HCT116 (cell line): ENCODE results near the gene CNTN4. TPM values are rescaled to one million over a fixed set of nuclear protein-coding genes. Genes with fewer than 3 reads are reported as not detected.

Experiments used
- ATAC-seq: fragments of 200-7000 bp; cut with Tn5 transposase; 2 replicates; pipeline ENCODE4 v1.9.1; 2020; ENCODE audit warnings: mild to moderate bottlenecking, moderate library complexity
- BruUV-seq: library from RNA; stranded (reverse); fragments of 400-500 nt; replicated peaks from 2 replicates; lab custom pipeline; 2021; lab: Mats Ljungman, UMichigan
- CTCF ChIA-PET: fragments of 300-600 bp; sonication (Branson Sonifier 250); formaldehyde crosslinking; loops from one replicate; lab custom pipeline; 2021; ENCODE audit warnings: antibody characterized with exemption; lab: Charles Lee
- POLR2A ChIA-PET: fragments of 300-600, 350-600 bp; sonication (Branson Sonifier 250); formaldehyde crosslinking; loops from one replicate; lab custom pipeline; 2021; ENCODE audit warnings: antibody characterized with exemption; lab: Charles Lee
- RAD21 ChIA-PET, 2 experiments: fragments of 300-600 bp; sonication (Branson Sonifier 250); formaldehyde crosslinking; loops; one replicate each; lab custom pipeline; 2023; ENCODE audit warnings: low total read pairs in 2 of 2; ENCODE audit not compliant: uncharacterized antibody in 2 of 2, unreplicated experiment in 2 of 2, low non-redundant PET in 1 of 2; lab: Charles Lee
- DNase-seq: peaks from one replicate; pipeline ENCODE4 v3.0.0-alpha.2; 2010; ENCODE audit warnings: low read depth, low spot score
- H2AFZ ChIP-seq: fragments of 200-600 bp; shearing (Covaris generic), sonication (generic); 2 replicates; pipeline ENCODE4 v1.6.1; 2017; ENCODE audit warnings: low read depth, mixed run types, mixed read lengths, antibody characterized with exemption, low read length; ENCODE audit not compliant: poor library complexity, severe bottlenecking
- H3K27ac ChIP-seq: 2 replicates; pipeline ENCODE4 v1.5.1; 2012; ENCODE audit warnings: low read depth, low read length
- H3K27me3 ChIP-seq: fragments of 200-600 bp; sonication (generic); 2 replicates; pipeline ENCODE4 v1.6.1; 2016; ENCODE audit warnings: mixed run types, low read length, mixed read lengths; ENCODE audit not compliant: insufficient read depth
- H3K36me3 ChIP-seq, 2 experiments: fragments of 200-500 bp in 1 of 2; fragments of 200-600 bp in 1 of 2; sonication (Bioruptor generic) in 1 of 2; sonication (generic) in 1 of 2; 2 replicates each; pipeline versions ENCODE4 v1.5.1 to v1.6.1; 2014 to 2016; ENCODE audit warnings: low read length in 2 of 2, inconsistent platforms in 1 of 2, mixed read lengths in 1 of 2, mixed run types in 1 of 2; ENCODE audit not compliant: insufficient read depth in 2 of 2, control insufficient read depth in 1 of 2
- H3K4me1 ChIP-seq, 2 experiments: fragments of 200-600 bp in 1 of 2; sonication (generic) in 1 of 2; 2 replicates each; pipeline versions ENCODE4 v1.5.1 to v1.6.1; 2012 to 2017; ENCODE audit warnings: low read length in 2 of 2, inconsistent platforms in 1 of 2, mild to moderate bottlenecking in 1 of 2, mixed read lengths in 1 of 2, mixed run types in 1 of 2, moderate library complexity in 1 of 2; ENCODE audit not compliant: insufficient read depth in 2 of 2, control insufficient read depth in 1 of 2
- H3K4me2 ChIP-seq: fragments of 200-600 bp; sonication (generic); 2 replicates; pipeline ENCODE4 v1.6.1; 2017; ENCODE audit warnings: mixed run types, low read length, mixed read lengths
- H3K4me3 ChIP-seq, 2 experiments: fragments of 200-600 bp in 1 of 2; sonication (generic) in 1 of 2; replicated peaks in 1 of 2; 2 replicates each; pipeline ENCODE4 v1.5.1; 2011 to 2016; ENCODE audit warnings: low read length in 2 of 2, control low read depth in 1 of 2, low read depth in 1 of 2, mild to moderate bottlenecking in 1 of 2, mixed read lengths in 1 of 2, mixed run types in 1 of 2
- H3K79me2 ChIP-seq: fragments of 200-600 bp; sonication (generic); 2 replicates; pipeline ENCODE4 v1.6.1; 2017; ENCODE audit warnings: mild to moderate bottlenecking, mixed run types, low read length, moderate library complexity, mixed read lengths; ENCODE audit not compliant: insufficient read depth
- H3K9ac ChIP-seq: fragments of 200-600 bp; sonication (generic); 2 replicates; pipeline ENCODE4 v1.6.1; 2016; ENCODE audit warnings: low read length, mixed read lengths
- H3K9me2 ChIP-seq: fragments of 200-600 bp; sonication (generic), shearing (Covaris generic); 2 replicates; pipeline ENCODE4 v1.6.1; 2017; ENCODE audit warnings: mixed run types, mild to moderate bottlenecking, moderate library complexity; ENCODE audit not compliant: insufficient read depth
- H3K9me3 ChIP-seq, 2 experiments: fragments of 200-500 bp in 1 of 2; fragments of 200-600 bp in 1 of 2; sonication (Bioruptor generic) in 1 of 2; sonication (generic) in 1 of 2; 2 replicates each; pipeline ENCODE4 v1.6.1; 2014 to 2017; ENCODE audit warnings: low read length in 2 of 2, mixed read lengths in 2 of 2, inconsistent platforms in 1 of 2, low read depth in 1 of 2, mild to moderate bottlenecking in 1 of 2, mixed run types in 1 of 2, moderate library complexity in 1 of 2; ENCODE audit not compliant: control insufficient read depth in 1 of 2, insufficient read depth in 1 of 2
- H4K20me1 ChIP-seq: fragments of 200-600 bp; sonication (generic), shearing (Covaris generic); 2 replicates; pipeline ENCODE4 v1.6.1; 2017; ENCODE audit warnings: mixed run types, mild to moderate bottlenecking, moderate library complexity; ENCODE audit not compliant: insufficient read depth
- ATF3 ChIP-seq: IDR thresholded peaks from 2 replicates; pipeline ENCODE4 v1.6.1; 2012
- CEBPB ChIP-seq: IDR thresholded peaks from 2 replicates; pipeline ENCODE4 v1.6.1; 2012; ENCODE audit warnings: low read depth
- EZH2 ChIP-seq: fragments of 200-600 bp; sonication (generic); IDR thresholded peaks from 2 replicates; pipeline ENCODE4 v1.6.1; 2017; ENCODE audit warnings: antibody characterized with exemption, mixed run types
- EZH2phosphoT487 ChIP-seq: fragments of 200-600 bp; IDR thresholded peaks from 2 replicates; pipeline ENCODE4 v1.6.1; 2018; ENCODE audit warnings: antibody characterized with exemption, borderline replicate concordance
- JUND ChIP-seq: IDR thresholded peaks from 2 replicates; pipeline ENCODE4 v1.6.1; 2012
- MAX ChIP-seq: IDR thresholded peaks from 2 replicates; pipeline ENCODE4 v1.6.1; 2012
- POLR2A ChIP-seq: IDR thresholded peaks from 2 replicates; pipeline ENCODE4 v1.7.0; 2011; ENCODE audit warnings: borderline replicate concordance; ENCODE audit not compliant: insufficient read depth, insufficient read length; ENCODE audit errors: extremely low read depth
- RAD21 ChIP-seq: IDR thresholded peaks from 2 replicates; pipeline ENCODE4 v1.6.1; 2012; ENCODE audit warnings: low read depth, mild to moderate bottlenecking
- REST ChIP-seq: IDR thresholded peaks from 2 replicates; pipeline ENCODE4 v1.6.1; 2012; ENCODE audit warnings: low read depth
- SIN3A ChIP-seq: IDR thresholded peaks from 2 replicates; pipeline ENCODE4 v1.6.1; 2012; ENCODE audit warnings: low read depth
- SP1 ChIP-seq: IDR thresholded peaks from 2 replicates; pipeline ENCODE4 v1.6.1; 2012; ENCODE audit warnings: low read depth
- SRF ChIP-seq: IDR thresholded peaks from 2 replicates; pipeline ENCODE4 v1.6.1; 2012; ENCODE audit warnings: low read depth
- TCF7L2 ChIP-seq: IDR thresholded peaks from 2 replicates; pipeline ENCODE4 v1.7.0; 2011; ENCODE audit warnings: borderline replicate concordance, inconsistent platforms; ENCODE audit not compliant: insufficient read depth, insufficient read length; ENCODE audit errors: extremely low read depth
- YY1 ChIP-seq: IDR thresholded peaks from 2 replicates; pipeline ENCODE4 v1.6.1; 2011; ENCODE audit warnings: low read length, low read depth, moderate library complexity, mild to moderate bottlenecking; ENCODE audit not compliant: insufficient replicate concordance; ENCODE audit errors: extremely low read depth
- ZBTB33 ChIP-seq: IDR thresholded peaks from 2 replicates; pipeline ENCODE4 v1.6.1; 2011; ENCODE audit warnings: mild to moderate bottlenecking, low read length, moderate library complexity; ENCODE audit not compliant: insufficient replicate concordance; ENCODE audit errors: extremely low read depth
- ZFX ChIP-seq: fragments of 450-650 bp; IDR thresholded peaks from 2 replicates; pipeline ENCODE4 v1.6.1; 2017
- ZNF274 ChIP-seq: fragments of 200-500 bp; sonication (Bioruptor generic); IDR thresholded peaks from 2 replicates; pipeline ENCODE4 v1.6.1; 2014; ENCODE audit warnings: mild to moderate bottlenecking, low read depth, low read length, inconsistent platforms
- intact Hi-C: fragments of 100-400 bp; cut with micrococcal nuclease; formaldehyde crosslinking; loops from 2 replicates; pipeline ENCODE4 v1.10.0; 2022
- total RNA-seq: library from RNA; stranded (reverse); gene quantifications from one replicate; pipeline ENCODE4 v1.2.1, GENCODE V29; 2021; ENCODE audit not compliant: unreplicated experiment

The CNTN4 gene
- total RNA-seq, 1 experiment from 2014 or later = not detected

- no peak for TF ChIP-seq REST
- TF ChIP-seq SRF = no peak
- TF ChIP-seq TCF7L2 = no peak
- no peak for TF ChIP-seq SIN3A
- TF ChIP-seq YY1 = no peak
- no peak for TF ChIP-seq ZNF274
Observed at GRCh38 chr3:2504912-2505311, 406.2 kb downstream of the CNTN4 start (continued).

GRCh38 chr3:2506776-2507175, 408.1 kb downstream of the CNTN4 start:
- TF ChIP-seq EZH2 (no peak), ATF3 (no peak), RAD21 (no peak), SP1 (no peak), JUND (no peak), ZNF274 (no peak), POLR2A (no peak), ZBTB33 (no peak), MAX (no peak), EZH2phosphoT487 (no peak), TCF7L2 (no peak), CEBPB (no peak), ZFX (no peak)
- CTCF ChIA-PET = no interaction called here
- H3K4me2 ChIP-seq = no peak overlapping the region
- no peak overlapping the region for H3K4me3 ChIP-seq
- no peak overlapping the region for H2AFZ ChIP-seq
- no peaks in the 10 kb centered on the region for H3K9me2 ChIP-seq
- intact Hi-C loops = no loop called here
- no peaks in the 10 kb centered on the region for H3K36me3 ChIP-seq
- H3K9me3 ChIP-seq = peaks cover 5 to 18% of the 10 kb centered on the region in 2 experiments; a peak in 2 of 4 replicates
- H3K79me2 ChIP-seq = no peaks in the 10 kb centered on the region
- H4K20me1 ChIP-seq = no peaks in the 10 kb centered on the region
- BruUV-seq = no TSS peak
- RAD21 ChIA-PET = no interaction called here
- no peaks in the 10 kb centered on the region for H3K27me3 ChIP-seq
- no peak for DNase-seq
- no peak overlapping the region for H3K9ac ChIP-seq
- POLR2A ChIA-PET = no interaction called here
- H3K27ac ChIP-seq = no peak overlapping the region
- H3K4me1 ChIP-seq = no peaks in the 10 kb centered on the region
- no peak for ATAC-seq
